ENCODE measurements around the gene MBD3L1. TPM values are rescaled to one million over a fixed set of nuclear protein-coding genes. Genes with fewer than 3 reads are reported as not detected.

The MBD3L1 gene
- total RNA-seq, 1 experiment from 2014 or later, result not detected

DNA sequence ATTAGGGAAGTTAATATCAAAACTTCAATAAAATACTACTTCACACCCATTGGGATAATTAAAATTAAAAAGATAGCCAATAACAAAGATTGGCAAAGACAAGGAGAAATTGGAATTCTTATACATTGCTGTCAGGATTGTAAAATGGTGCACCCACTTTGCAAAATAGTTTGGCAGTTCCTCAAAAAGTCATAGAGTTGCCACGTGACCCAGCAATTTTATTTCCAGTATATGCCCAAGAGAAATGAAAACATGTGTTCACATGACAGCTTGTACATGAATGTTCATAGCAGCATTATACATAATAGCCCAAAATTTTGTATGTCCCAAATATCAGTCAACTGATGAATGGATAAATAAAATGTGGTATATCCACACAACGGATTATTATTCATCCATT lies 3.3 kb downstream of the MBD3L1 start:
- H2AFZ ChIP-seq, result no peak overlapping the region
- ChIA-PET CTCF (no interaction called here), POLR2A (ENCODE audit: unreplicated experiment) (interaction anchor here (0.6 kb wide), 1 partner anchor 100 kb away, joined by 26 read pairs; no protein-coding TSS in a partner anchor)
- no peaks in the 10 kb centered on the region for H3K9me3 ChIP-seq (ENCODE audit: insufficient read depth, low read depth)
- no peak overlapping the region for H3K4me3 ChIP-seq
- BruUV-seq (replicated peaks), result no TSS peak
- no peak overlapping the region for H3K27ac ChIP-seq
- no peak for DNase-seq
- peaks cover 13% of the 10 kb centered on the region for H3K4me1 ChIP-seq (replicated peaks; ENCODE audit: insufficient read depth)
- H3K4me2 ChIP-seq, result no peak overlapping the region
- H4K20me1 ChIP-seq (ENCODE audit: insufficient read depth), result no peaks in the 10 kb centered on the region
- H3K9me2 ChIP-seq (ENCODE audit: insufficient read depth), result no peaks in the 10 kb centered on the region
- H3K27me3 ChIP-seq (ENCODE audit: insufficient read depth, low read depth), result no peaks in the 10 kb centered on the region
- intact Hi-C loops (cut with micrococcal nuclease; ENCODE audit: unreplicated experiment), result loop anchor here (10.0 kb wide), 1 partner anchor 179 kb away; the partner anchor contains the start of gene MUC16
- TF ChIP-seq, protein P1, sequence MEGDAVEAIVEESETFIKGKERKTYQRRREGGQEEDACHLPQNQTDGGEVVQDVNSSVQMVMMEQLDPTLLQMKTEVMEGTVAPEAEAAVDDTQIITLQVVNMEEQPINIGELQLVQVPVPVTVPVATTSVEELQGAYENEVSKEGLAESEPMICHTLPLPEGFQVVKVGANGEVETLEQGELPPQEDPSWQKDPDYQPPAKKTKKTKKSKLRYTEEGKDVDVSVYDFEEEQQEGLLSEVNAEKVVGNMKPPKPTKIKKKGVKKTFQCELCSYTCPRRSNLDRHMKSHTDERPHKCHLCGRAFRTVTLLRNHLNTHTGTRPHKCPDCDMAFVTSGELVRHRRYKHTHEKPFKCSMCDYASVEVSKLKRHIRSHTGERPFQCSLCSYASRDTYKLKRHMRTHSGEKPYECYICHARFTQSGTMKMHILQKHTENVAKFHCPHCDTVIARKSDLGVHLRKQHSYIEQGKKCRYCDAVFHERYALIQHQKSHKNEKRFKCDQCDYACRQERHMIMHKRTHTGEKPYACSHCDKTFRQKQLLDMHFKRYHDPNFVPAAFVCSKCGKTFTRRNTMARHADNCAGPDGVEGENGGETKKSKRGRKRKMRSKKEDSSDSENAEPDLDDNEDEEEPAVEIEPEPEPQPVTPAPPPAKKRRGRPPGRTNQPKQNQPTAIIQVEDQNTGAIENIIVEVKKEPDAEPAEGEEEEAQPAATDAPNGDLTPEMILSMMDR (conservative IDR thresholded peaks at IDR 0.05), result no peak
- TF ChIP-seq EZH2 (IDR thresholded peaks at IDR 0.05; ENCODE audit: low read depth), result no peak
- H3F3A ChIP-seq (ENCODE audit: insufficient read depth, low read depth), result peaks cover 12% of the 10 kb centered on the region; the same call in 1 of the 2 replicates
- H3K36me3 ChIP-seq (ENCODE audit: low read depth), result 0 out of 2 replicates have a peak, but pooled peaks cover under 1% of the 10 kb centered on the region
- peaks cover 7% of the 10 kb centered on the region; the same call in 1 of the 2 replicates for H3K79me2 ChIP-seq (ENCODE audit: low read depth)

- no peaks in the 10 kb centered on the region for H3K9me3 ChIP-seq (ENCODE audit: insufficient read depth, low read depth)
- intact Hi-C loops (cut with micrococcal nuclease; ENCODE audit: unreplicated experiment), result loop anchor here (10.0 kb wide), 1 partner anchor 179 kb away; the partner anchor contains the start of gene MUC16
- no peak overlapping the region for H2AFZ ChIP-seq
- no peaks in the 10 kb centered on the region for H4K20me1 ChIP-seq (ENCODE audit: insufficient read depth)
- peaks cover 12% of the 10 kb centered on the region; the same call in 1 of the 2 replicates for H3F3A ChIP-seq (ENCODE audit: insufficient read depth, low read depth)
- peaks cover 7% of the 10 kb centered on the region; the same call in 1 of the 2 replicates for H3K79me2 ChIP-seq (ENCODE audit: low read depth)
- no peaks in the 10 kb centered on the region for H3K27me3 ChIP-seq (ENCODE audit: insufficient read depth, low read depth)
- no TSS peak for BruUV-seq (replicated peaks)
- ChIA-PET CTCF (no interaction called here), POLR2A (ENCODE audit: unreplicated experiment) (interaction anchor here (0.6 kb wide), 1 partner anchor 101 kb away, joined by 26 read pairs; no protein-coding TSS in a partner anchor)
- TF ChIP-seq, protein P1 (conservative IDR thresholded peaks at IDR 0.05), result no peak
- TF ChIP-seq EZH2 (IDR thresholded peaks at IDR 0.05; ENCODE audit: low read depth), result no peak
- H3K4me1 ChIP-seq (replicated peaks; ENCODE audit: insufficient read depth), result peaks cover 11% of the 10 kb centered on the region
- H3K9me2 ChIP-seq (ENCODE audit: insufficient read depth), result no peaks in the 10 kb centered on the region
- H3K36me3 ChIP-seq (ENCODE audit: low read depth), result no peaks in the 10 kb centered on the region
- H3K4me2 ChIP-seq, result no peak overlapping the region
- DNase-seq, result no peak
- H3K4me3 ChIP-seq, result no peak overlapping the region
- H3K27ac ChIP-seq, result no peak overlapping the region
These were observed 3.7 kb downstream of the MBD3L1 start for GRCh38 chr19:8835877-8836276.

- H3K27ac ChIP-seq, result no peak overlapping the region
- H3K4me2 ChIP-seq, result no peak overlapping the region
- H3K4me3 ChIP-seq, result no peak overlapping the region
- DNase-seq, result no peak
- H3K27me3 ChIP-seq (ENCODE audit: insufficient read depth, low read depth), result no peaks in the 10 kb centered on the region
- H4K20me1 ChIP-seq (ENCODE audit: insufficient read depth), result no peaks in the 10 kb centered on the region
- H3F3A ChIP-seq (ENCODE audit: insufficient read depth, low read depth), result no peaks in the 10 kb centered on the region
- H3K4me1 ChIP-seq (replicated peaks; ENCODE audit: insufficient read depth), result no peaks in the 10 kb centered on the region
- intact Hi-C loops (cut with micrococcal nuclease; ENCODE audit: unreplicated experiment), result no loop called here
- no TSS peak for BruUV-seq (replicated peaks)
- H3K79me2 ChIP-seq (ENCODE audit: low read depth), result no peaks in the 10 kb centered on the region
- ChIA-PET POLR2A (ENCODE audit: unreplicated experiment) (no interaction called here), CTCF (no interaction called here)
- TF ChIP-seq EZH2 (IDR thresholded peaks at IDR 0.05; ENCODE audit: low read depth), result no peak
- TF ChIP-seq, protein P1 (conservative IDR thresholded peaks at IDR 0.05), result no peak
- no peaks in the 10 kb centered on the region for H3K36me3 ChIP-seq (ENCODE audit: low read depth)
- no peaks in the 10 kb centered on the region for H3K9me3 ChIP-seq (ENCODE audit: insufficient read depth, low read depth)
- no peak overlapping the region for H2AFZ ChIP-seq
- H3K9me2 ChIP-seq (ENCODE audit: insufficient read depth), result no peaks in the 10 kb centered on the region
These were observed 8.5 kb downstream of the MBD3L1 start for GRCh38 chr19:8840708-8841107.

Data from PC-9 (cell line).